Smooth muscle cell (in vitro differentiated cells): ENCODE data around the gene ARFGAP3. TPM values are rescaled to one million over a fixed set of nuclear protein-coding genes. Genes with fewer than 3 reads are reported as not detected.

Experiments used
- DNase-seq: peaks from one replicate; lab custom pipeline; 2025; ENCODE audit not compliant: unreplicated experiment; lab: John Stamatoyannopoulos, UW
- H2AFZ ChIP-seq: fragments of 200-600 bp; sonication (generic); 2 replicates; pipeline ENCODE4 v1.6.0; 2016; ENCODE audit warnings: antibody characterized with exemption, low read depth, mild to moderate bottlenecking
- H3F3A ChIP-seq: fragments of 200-600 bp; sonication (generic); 2 replicates; pipeline ENCODE4 v1.6.0; 2017; ENCODE audit warnings: antibody characterized with exemption, low read depth
- H3K27ac ChIP-seq: fragments of 200-600 bp; sonication (generic); 2 replicates; pipeline ENCODE4 v1.5.1; 2016; ENCODE audit warnings: low read depth, mild to moderate bottlenecking
- H3K27me3 ChIP-seq: fragments of 200-600 bp; sonication (generic); 2 replicates; pipeline ENCODE4 v1.6.1; 2016; ENCODE audit warnings: low read depth, mild to moderate bottlenecking
- H3K36me3 ChIP-seq: fragments of 200-600 bp; sonication (generic); 2 replicates; pipeline ENCODE4 v1.5.1; 2016; ENCODE audit warnings: low read depth
- H3K4me1 ChIP-seq: fragments of 200-600 bp; sonication (generic); 2 replicates; pipeline ENCODE4 v1.5.1; 2016; ENCODE audit warnings: low read depth
- H3K4me2 ChIP-seq: fragments of 200-600 bp; sonication (generic); 2 replicates; pipeline ENCODE4 v1.6.0; 2016; ENCODE audit warnings: mild to moderate bottlenecking
- H3K4me3 ChIP-seq: fragments of 200-600 bp; sonication (generic); 2 replicates; pipeline ENCODE4 v1.5.1; 2016; ENCODE audit warnings: mild to moderate bottlenecking
- H3K79me2 ChIP-seq: fragments of 200-600 bp; sonication (generic); 2 replicates; pipeline ENCODE4 v1.6.0; 2016; ENCODE audit warnings: low read depth, mild to moderate bottlenecking
- H3K9ac ChIP-seq: fragments of 200-600 bp; sonication (generic); 2 replicates; pipeline ENCODE4 v1.6.0; 2016; ENCODE audit warnings: low read depth
- H3K9me3 ChIP-seq: fragments of 200-600 bp; sonication (generic); replicated peaks from 2 replicates; pipeline ENCODE4 v1.5.1; 2016; ENCODE audit warnings: low read depth
- H4K20me1 ChIP-seq: fragments of 200-600 bp; sonication (generic); 2 replicates; pipeline ENCODE4 v1.6.0; 2016; ENCODE audit warnings: low read depth
- CTCF ChIP-seq: fragments of 200-600 bp; sonication (generic); IDR thresholded peaks from 2 replicates; pipeline ENCODE4 v1.5.1; 2017; ENCODE audit warnings: borderline replicate concordance, mild to moderate bottlenecking, antibody characterized with exemption; ENCODE audit not compliant: insufficient read depth, poor library complexity, severe bottlenecking
- WGBS: methylation state at CpG from one replicate; pipeline ENCODE4 v1.1.7; 2016; ENCODE audit warnings: low lambda C conversion rate; 5-methylcytosine and 5-hydroxymethylcytosine counted together
- polyA plus RNA-seq: library from polyadenylated mRNA; unstranded; fragments of >200 nt; fragmentation: Nextera tagmentation; extraction: Ambion mirVana; gene quantifications from 2 replicates; pipeline ENCODE4 v1.2.1, GENCODE V29; 2016
- total RNA-seq: library from RNA; depleted of rRNA; stranded (reverse); fragments of >200 nt; gene quantifications from 2 replicates; pipeline ENCODE4 v1.2.3, GENCODE V29; 2014

ARFGAP3 gene
- total and polyA plus RNA-seq, 2 experiments from 2014 or later, result 69.2 to 89.9 TPM

GRCh38 chr22:42895541-42895981 is 38.5 kb upstream of the ARFGAP3 start:
- no peaks in the 10 kb centered on the region for H3K27me3 ChIP-seq
- no peaks in the 10 kb centered on the region for H3F3A ChIP-seq
- H3K4me1 ChIP-seq, result no peaks in the 10 kb centered on the region
- no peak for DNase-seq
- no peak for TF ChIP-seq CTCF
- H3K27ac ChIP-seq, result no peak overlapping the region
- 92% methylated on average over 9 of the region's 9 CpGs for WGBS
- no peaks in the 10 kb centered on the region for H3K36me3 ChIP-seq
- no peak overlapping the region for H3K9ac ChIP-seq
- H3K4me2 ChIP-seq, result no peak overlapping the region
- H3K4me3 ChIP-seq, result no peak overlapping the region
- H2AFZ ChIP-seq, result no peak overlapping the region
- peaks cover 19% of the 10 kb centered on the region for H3K79me2 ChIP-seq
- H4K20me1 ChIP-seq, result peaks cover 80% of the 10 kb centered on the region
- no peaks in the 10 kb centered on the region for H3K9me3 ChIP-seq

GRCh38 chr22:42895087-42895486 is 38.0 kb upstream of the ARFGAP3 start:
- no peak for TF ChIP-seq CTCF
- no peaks in the 10 kb centered on the region for H3F3A ChIP-seq
- no peak for DNase-seq
- H3K79me2 ChIP-seq, result peaks cover 14% of the 10 kb centered on the region
- H3K27ac ChIP-seq, result no peak overlapping the region
- H3K4me3 ChIP-seq, result no peak overlapping the region
- H3K4me1 ChIP-seq, result no peaks in the 10 kb centered on the region
- H2AFZ ChIP-seq, result no peak overlapping the region
- H3K9ac ChIP-seq, result no peak overlapping the region
- WGBS, result 67% methylated on average over 7 of the region's 7 CpGs
- no peaks in the 10 kb centered on the region for H3K36me3 ChIP-seq
- no peaks in the 10 kb centered on the region for H3K27me3 ChIP-seq
- no peak overlapping the region for H3K4me2 ChIP-seq
- H4K20me1 ChIP-seq, result peaks cover 75% of the 10 kb centered on the region
- no peaks in the 10 kb centered on the region for H3K9me3 ChIP-seq

- no peak for TF ChIP-seq CTCF
- peaks cover 12% of the 10 kb centered on the region for H3K79me2 ChIP-seq
- no peaks in the 10 kb centered on the region for H3K9me3 ChIP-seq
- H2AFZ ChIP-seq, result no peak overlapping the region
- no peaks in the 10 kb centered on the region for H3F3A ChIP-seq
- no peak overlapping the region for H3K27ac ChIP-seq
- H3K4me3 ChIP-seq, result no peak overlapping the region
- no peak for DNase-seq
- no peak overlapping the region for H3K4me2 ChIP-seq
- 96% methylated on average over 25 of the region's 25 CpGs for WGBS
- H3K36me3 ChIP-seq, result no peaks in the 10 kb centered on the region
- no peak overlapping the region for H3K9ac ChIP-seq
- no peaks in the 10 kb centered on the region for H3K27me3 ChIP-seq
- H3K4me1 ChIP-seq, result no peaks in the 10 kb centered on the region
- H4K20me1 ChIP-seq, result peaks cover 64% of the 10 kb centered on the region
These were observed 36.5 kb upstream of the ARFGAP3 start for GRCh38 chr22:42893371-42894150.
